H1 (cell line): ENCODE data around the gene UMAD1. TPM values are rescaled to one million over a fixed set of nuclear protein-coding genes. Genes with fewer than 3 reads are reported as not detected.

Source experiments
- CTCF ChIA-PET: fragments of 300-600 bp; sonication (Branson Sonifier 250); formaldehyde crosslinking; loops from one replicate; lab custom pipeline; 2021; ENCODE audit not compliant: partially characterized antibody; lab: Charles Lee
- POLR2A ChIA-PET: fragments of 300-600 bp; sonication (Branson Sonifier 250); formaldehyde crosslinking; loops from one replicate; lab custom pipeline; 2021; ENCODE audit warnings: inconsistent platforms; ENCODE audit not compliant: partially characterized antibody; lab: Charles Lee
- DNase-seq, 2 experiments: peaks; one replicate each; pipeline versions ENCODE4 v3.0.0 to v3.0.0-alpha.2; 2010 to 2022; ENCODE audit warnings: low spot score in 2 of 2, low read depth in 1 of 2, mixed read lengths in 1 of 2
- FAIRE-seq: peaks from 2 replicates; lab custom pipeline; 2011; peaks lifted over from hg19 to GRCh38; lab: Jason Lieb, UNC
- H2AFZ ChIP-seq: 2 replicates; pipeline ENCODE4 v1.8.1; 2012; ENCODE audit warnings: low read length, inconsistent platforms
- H2AK5ac ChIP-seq: 2 replicates; pipeline ENCODE4 v1.6.1; 2013; ENCODE audit warnings: low read depth, low read length
- H2BK120ac ChIP-seq: replicated peaks from 2 replicates; pipeline ENCODE3; 2013; ENCODE audit warnings: low read depth, low read length, inconsistent platforms
- H2BK12ac ChIP-seq: 2 replicates; pipeline ENCODE4 v1.6.1; 2013; ENCODE audit warnings: low read depth, low read length
- H2BK15ac ChIP-seq: 2 replicates; pipeline ENCODE4 v1.6.1; 2013; ENCODE audit warnings: low read length
- H2BK20ac ChIP-seq: 2 replicates; pipeline ENCODE4 v1.6.1; 2013; ENCODE audit warnings: low read length
- H2BK5ac ChIP-seq: 2 replicates; pipeline ENCODE4 v1.6.1; 2013; ENCODE audit warnings: low read depth, low read length
- H3K14ac ChIP-seq: 2 replicates; pipeline ENCODE4 v1.6.1; 2013; ENCODE audit warnings: inconsistent platforms; ENCODE audit not compliant: insufficient read length
- H3K18ac ChIP-seq: 2 replicates; pipeline ENCODE4 v1.6.1; 2013; ENCODE audit warnings: low read length; ENCODE audit errors: extremely low read depth
- H3K23ac ChIP-seq: 2 replicates; pipeline ENCODE4 v1.6.1; 2013; ENCODE audit warnings: inconsistent platforms; ENCODE audit not compliant: insufficient read length
- H3K23me2 ChIP-seq: 2 replicates; pipeline ENCODE4 v1.6.1; 2013; ENCODE audit warnings: low read depth, low read length
- H3K27ac ChIP-seq: 2 replicates; pipeline ENCODE4 v1.6.1; 2011; ENCODE audit warnings: low read depth, low read length, inconsistent platforms
- H3K27me3 ChIP-seq, 4 experiments: replicated peaks in 1 of 4; 1 replicate in 1 of 4; 2 replicates in 3 of 4; pipeline versions ENCODE4 v1.6.1 to v1.8.1; 2011 to 2013; ENCODE audit warnings: low read length in 3 of 4, mild to moderate bottlenecking in 3 of 4, inconsistent platforms in 2 of 4, mixed read lengths in 2 of 4, moderate library complexity in 1 of 4; ENCODE audit not compliant: control insufficient read depth in 3 of 4, insufficient read depth in 3 of 4; ENCODE audit errors: extremely low read depth in 1 of 4
- H3K36me3 ChIP-seq, 4 experiments: 2 replicates each; pipeline versions ENCODE4 v1.6.1 to v1.8.1; 2011 to 2013; ENCODE audit warnings: mild to moderate bottlenecking in 4 of 4, low read length in 3 of 4, moderate library complexity in 2 of 4, control low read depth in 1 of 4, inconsistent platforms in 1 of 4; ENCODE audit not compliant: insufficient read depth in 4 of 4, control insufficient read depth in 2 of 4
- H3K4ac ChIP-seq: replicated peaks from 2 replicates; pipeline ENCODE3; 2013; ENCODE audit warnings: low read length, low read depth, mixed read lengths, inconsistent platforms; ENCODE audit not compliant: insufficient read length
- H3K4me1 ChIP-seq, 4 experiments: replicated peaks in 1 of 4; 1 replicate in 1 of 4; 2 replicates in 3 of 4; pipeline versions ENCODE4 v1.6.1 to v1.8.1; 2011 to 2013; ENCODE audit warnings: low read length in 3 of 4, inconsistent platforms in 2 of 4, mixed read lengths in 1 of 4; ENCODE audit not compliant: insufficient read depth in 4 of 4, control insufficient read depth in 3 of 4
- H3K4me2 ChIP-seq, 2 experiments: 2 replicates each; pipeline versions ENCODE4 v1.6.1 to v1.8.1; 2011 to 2013; ENCODE audit warnings: low read depth in 2 of 2, low read length in 2 of 2, control low read depth in 1 of 2, inconsistent platforms in 1 of 2, mild to moderate bottlenecking in 1 of 2; ENCODE audit not compliant: insufficient read depth in 1 of 2
- H3K4me3 ChIP-seq, 4 experiments: fragments of 200-600, 300-600 bp in 1 of 4; sonication (generic), shearing (Covaris generic), sonication (Bioruptor Twin) in 1 of 4; 2 replicates each; pipeline versions ENCODE4 v1.5.1 to v1.8.1; 2011 to 2016; ENCODE audit warnings: low read length in 4 of 4, low read depth in 3 of 4, control low read depth in 2 of 4, inconsistent platforms in 2 of 4, mild to moderate bottlenecking in 2 of 4, mixed read lengths in 1 of 4, moderate library complexity in 1 of 4; ENCODE audit not compliant: insufficient read depth in 2 of 4; ENCODE audit errors: extremely low read depth in 1 of 4
- H3K56ac ChIP-seq: replicated peaks from 2 replicates; pipeline ENCODE3; 2013; ENCODE audit warnings: low read depth, mild to moderate bottlenecking, mixed read lengths, low read length, inconsistent platforms; ENCODE audit not compliant: insufficient read length
- H3K79me1 ChIP-seq: 2 replicates; pipeline ENCODE4 v1.6.1; 2013; ENCODE audit warnings: low read depth, low read length, control low read depth
- H3K79me2 ChIP-seq, 2 experiments: 2 replicates each; pipeline versions ENCODE4 v1.6.1 to v1.8.1; 2012 to 2013; ENCODE audit warnings: low read length in 2 of 2, mild to moderate bottlenecking in 2 of 2, inconsistent platforms in 1 of 2; ENCODE audit not compliant: insufficient read depth in 2 of 2, control insufficient read depth in 1 of 2
- H3K9ac ChIP-seq, 4 experiments: replicated peaks in 1 of 4; 1 replicate in 1 of 4; 2 replicates in 3 of 4; pipeline versions ENCODE4 v1.6.1 to v1.8.1; 2011 to 2013; ENCODE audit warnings: low read depth in 3 of 4, low read length in 3 of 4, control low read depth in 2 of 4, mild to moderate bottlenecking in 2 of 4, moderate library complexity in 2 of 4, inconsistent platforms in 1 of 4; ENCODE audit errors: extremely low read depth in 1 of 4
- H3K9me3 ChIP-seq, 2 experiments: 2 replicates each; pipeline versions ENCODE4 v1.6.1 to v1.8.1; 2012 to 2013; ENCODE audit warnings: mild to moderate bottlenecking in 2 of 2, moderate library complexity in 2 of 2, control low read depth in 1 of 2, inconsistent platforms in 1 of 2, low read depth in 1 of 2, low read length in 1 of 2, mixed read lengths in 1 of 2; ENCODE audit not compliant: insufficient read depth in 2 of 2
- H4K20me1 ChIP-seq, 2 experiments: replicated peaks in 1 of 2; 2 replicates each; pipeline versions ENCODE3 to v1.8.1; 2011 to 2013; ENCODE audit warnings: inconsistent platforms in 2 of 2, low read length in 2 of 2, mild to moderate bottlenecking in 1 of 2; ENCODE audit not compliant: insufficient read depth in 2 of 2, control insufficient read depth in 1 of 2
- H4K5ac ChIP-seq: 2 replicates; pipeline ENCODE4 v1.6.1; 2013; ENCODE audit warnings: low read length, low read depth, mixed read lengths, inconsistent platforms; ENCODE audit not compliant: insufficient read length
- H4K8ac ChIP-seq: 2 replicates; pipeline ENCODE4 v1.8.0; 2013; ENCODE audit warnings: mild to moderate bottlenecking, moderate library complexity, low read length, inconsistent platforms; ENCODE audit not compliant: insufficient read depth; ENCODE audit errors: extremely low read depth
- H4K91ac ChIP-seq: replicated peaks from 2 replicates; pipeline ENCODE3; 2013; ENCODE audit warnings: low read length, mixed read lengths, inconsistent platforms; ENCODE audit not compliant: insufficient read length
- CTBP2 ChIP-seq: IDR thresholded peaks from 2 replicates; pipeline ENCODE4 v1.7.0; 2011; ENCODE audit warnings: borderline replicate concordance, mild to moderate bottlenecking, moderate library complexity, mixed read lengths, low read length; ENCODE audit not compliant: insufficient read depth, insufficient read length
- CTCF ChIP-seq, 3 experiments: IDR thresholded peaks; 1 replicate in 2 of 3; 2 replicates in 1 of 3; pipeline versions ENCODE4 v1.5.1 to v1.6.1; 2011; ENCODE audit warnings: low read length in 3 of 3, mild to moderate bottlenecking in 3 of 3, inconsistent platforms in 2 of 3, low read depth in 1 of 3, moderate library complexity in 1 of 3; ENCODE audit not compliant: insufficient read depth in 1 of 3; ENCODE audit errors: control extremely low read depth in 1 of 3
- HDAC6 ChIP-seq: IDR thresholded peaks from one replicate; pipeline ENCODE4 v1.7.1; 2012; ENCODE audit warnings: low read depth, mild to moderate bottlenecking, inconsistent platforms, low read length, moderate library complexity
- SIN3A ChIP-seq, 2 experiments: IDR thresholded peaks in 1 of 2; conservative IDR thresholded peaks in 1 of 2; 2 replicates each; pipeline ENCODE4 v1.6.1; 2011 to 2012; ENCODE audit warnings: low read length in 2 of 2, improper control_type of control experiment in 1 of 2, low read depth in 1 of 2, mild to moderate bottlenecking in 1 of 2
- SP1 ChIP-seq: IDR thresholded peaks from 2 replicates; pipeline ENCODE4 v1.6.1; 2011; ENCODE audit warnings: low read depth, low read length
- SP2 ChIP-seq: IDR thresholded peaks from 2 replicates; pipeline ENCODE4 v1.6.1; 2012; ENCODE audit warnings: mild to moderate bottlenecking, low read length, inconsistent platforms
- WGBS, 2 experiments: shearing (Covaris generic) in 1 of 2; methylation state at CpG; one replicate each; pipeline versions ENCODE4 v1.1.6 to v1.1.7; 2013 to 2015; ENCODE audit warnings: low lambda C conversion rate in 2 of 2, mixed read lengths in 2 of 2, inconsistent platforms in 1 of 2, low coverage in 1 of 2, missing lambda C conversion rate in 1 of 2; ENCODE audit not compliant: insufficient replicate concordance in 2 of 2, insufficient coverage in 1 of 2, insufficient read length in 1 of 2; ENCODE audit errors: extremely low coverage in 1 of 2, missing lambda C conversion rate in 1 of 2; 5-methylcytosine and 5-hydroxymethylcytosine counted together
- polyA plus RNA-seq, 7 experiments: library from polyadenylated mRNA; depleted of rRNA in 3 of 7; stranded (reverse) in 5 of 7; unstranded in 2 of 7; fragments of >200 nt in 5 of 7; fragments of 200-250 nt in 2 of 7; gene quantifications; 1 replicate in 5 of 7; 2 replicates in 1 of 7; 4 replicates in 1 of 7; pipeline versions ENCODE4 v1.2.1 to v1.2.3, GENCODE V29; 2011 to 2013; ENCODE audit warnings: missing spikeins in 2 of 7, mixed read lengths in 2 of 7
- total RNA-seq: library from RNA; stranded (reverse); fragmentation: NEBNext Ultra II Directional; extraction: Animal tissue kit (Norgen Biotek cat#: 25700); gene quantifications from 2 replicates; pipeline ENCODE4 v1.2.1, GENCODE V29; 2021

The UMAD1 gene
- total and polyA plus RNA-seq, 2 of the 8 experiments (the other 6 are each of a cell fraction or from before 2014, with no cell fraction given), result 10.4 to 12.3 TPM

- Histone ChIP-seq H3K27ac (no peak overlapping the region), H3K9me3 (no peaks in the 10 kb centered on the region), H3K23ac (no peak overlapping the region), H3K4me1 (peaks cover 0 to 19% (median 2%) of the 10 kb centered on the region in 4 experiments; a peak in 3 of 7 replicates), H3K4ac (no peak overlapping the region), H3K23me2 (no peaks in the 10 kb centered on the region), H3K18ac (no peak overlapping the region), H3K9ac (no peak overlapping the region), H3K79me1 (no peaks in the 10 kb centered on the region), H3K4me2 (no peak overlapping the region), H2AK5ac (no peak overlapping the region), H4K91ac (no peak overlapping the region), H3K36me3 (no peaks in the 10 kb centered on the region)
- CTCF ChIA-PET, result no interaction called here
- WGBS, 2 experiments, result 88% methylated on average over 4 of the region's 4 CpGs; no CpG with 5 or more reads in 1 of the 2 experiments
- TF ChIP-seq CTCF (IDR thresholded peaks at IDR 0.05; ENCODE audit: control extremely low read depth in 1 of 3, insufficient read depth in 1 of 3, low read depth in 1 of 3, low read length in 3 of 3) (no peak), CTBP2 (no peak), SP2 (no peak), SP1 (no peak), HDAC6 (no peak), SIN3A (conservative IDR thresholded peaks at IDR 0.05 in 1 of 2, IDR thresholded peaks at IDR 0.05 in 1 of 2; ENCODE audit: low read depth in 1 of 2, low read length in 2 of 2) (no peak)
- TF ChIP-seq, all 59 proteins: peak for 0
- DNase-seq (no peak), FAIRE-seq (no peak)
- H2BK20ac ChIP-seq, result no peak overlapping the region
- H2BK15ac ChIP-seq, result no peak overlapping the region
- H3K79me2 ChIP-seq, result no peaks in the 10 kb centered on the region
- no peak overlapping the region for H2AFZ ChIP-seq
- no peak overlapping the region for H3K14ac ChIP-seq
- no peak overlapping the region for H4K5ac ChIP-seq
- no peak overlapping the region for H2BK12ac ChIP-seq
- no peak overlapping the region for H3K56ac ChIP-seq
- H2BK120ac ChIP-seq, result no peak overlapping the region
- no peaks in the 10 kb centered on the region for H4K20me1 ChIP-seq
- H3K27me3 ChIP-seq, result no peaks in the 10 kb centered on the region
- H3K4me3 ChIP-seq, result no peak overlapping the region
- H2BK5ac ChIP-seq, result no peak overlapping the region
- POLR2A ChIA-PET, result no interaction called here
- no peak overlapping the region for H4K8ac ChIP-seq
Measured at GRCh38 chr7:7706556-7707172, 66.1 kb downstream of the UMAD1 start.
